Mesothelial cell of epicardium (in vitro differentiated cells): Measurements from ENCODE around the gene PIM1. TPM values are rescaled to one million over a fixed set of nuclear protein-coding genes. Genes with fewer than 3 reads are reported as not detected.
"Not testable (repeated sequence)": the region's sequence is repeated elsewhere in the genome, so short reads cannot be mapped to it uniquely, and the experiment has no call there.

Experiments used
- DNase-seq, 2 experiments: peaks; one replicate each; pipeline ENCODE4 v3.0.0; 2021; ENCODE audit warnings: low spot score in 2 of 2; ENCODE audit not compliant: unreplicated experiment in 2 of 2
- H3K27ac Mint-ChIP-seq: 2 replicates; pipeline ENCODE4 v1.8.0; 2021; ENCODE audit warnings: mixed read lengths
- H3K27me3 Mint-ChIP-seq: 2 replicates; pipeline ENCODE4 v1.8.0; 2021; ENCODE audit warnings: low read depth, mixed read lengths
- H3K36me3 Mint-ChIP-seq: 2 replicates; pipeline ENCODE4 v1.8.0; 2021; ENCODE audit warnings: mixed read lengths
- H3K4me1 Mint-ChIP-seq: 2 replicates; pipeline ENCODE4 v1.8.0; 2021; ENCODE audit warnings: mixed read lengths
- H3K4me3 Mint-ChIP-seq: 2 replicates; pipeline ENCODE4 v1.8.0; 2021; ENCODE audit warnings: mild to moderate bottlenecking, moderate library complexity, mixed read lengths
- H3K9me3 Mint-ChIP-seq: 2 replicates; pipeline ENCODE4 v1.8.0; 2021; ENCODE audit warnings: mixed read lengths
- total RNA-seq: library from RNA; stranded (reverse); gene quantifications from 3 replicates; pipeline ENCODE4 v1.2.1, GENCODE V29; 2021
- TF ChIP-seq, protein P1 (sequence below): fragments of 200-600 bp; sonication (generic); IDR thresholded peaks from one replicate; pipeline ENCODE4 v1.5.0; 2021; ENCODE audit warnings: antibody characterized with exemption; ENCODE audit not compliant: unreplicated experiment

PIM1 gene
- total RNA-seq, 1 donor from 2014 or later = 26.2 TPM

DNA sequence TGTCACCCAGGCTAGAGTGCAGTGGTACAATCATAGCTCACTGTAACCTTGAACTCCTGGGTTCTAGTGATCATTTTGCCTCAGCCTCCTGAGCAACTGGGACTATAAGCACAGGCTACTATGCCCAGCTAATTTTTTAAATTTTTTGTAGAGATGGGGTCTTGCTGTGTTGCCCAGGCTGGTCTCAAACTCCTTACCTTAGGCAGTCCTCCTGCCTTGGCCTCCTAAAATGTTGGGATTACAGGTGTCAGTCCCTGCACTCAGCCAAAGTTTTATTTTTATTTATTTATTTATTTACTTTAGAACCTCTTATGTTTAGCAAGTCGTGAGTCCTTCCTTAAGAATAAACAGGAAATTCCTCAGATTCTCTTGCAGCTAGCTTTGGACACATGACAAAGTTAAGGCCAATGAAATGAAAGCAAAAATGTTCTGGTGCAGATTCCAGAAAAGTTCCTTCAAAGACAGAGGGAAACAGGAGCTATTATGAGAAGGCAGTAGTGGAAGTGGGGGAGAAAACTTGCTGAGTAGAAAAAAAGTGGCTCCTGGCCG, 19.1 kb downstream of the PIM1 start:
- Mint-ChIP-seq H3K9me3 (peaks cover 9% of the 10 kb centered on the region), H3K36me3 (no peaks in the 10 kb centered on the region), H3K4me1 (peaks cover 12% of the 10 kb centered on the region), H3K27me3 (peaks cover 5% of the 10 kb centered on the region), H3K27ac (no peak overlapping the region), H3K4me3 (no peak overlapping the region)
- TF ChIP-seq, protein P1, sequence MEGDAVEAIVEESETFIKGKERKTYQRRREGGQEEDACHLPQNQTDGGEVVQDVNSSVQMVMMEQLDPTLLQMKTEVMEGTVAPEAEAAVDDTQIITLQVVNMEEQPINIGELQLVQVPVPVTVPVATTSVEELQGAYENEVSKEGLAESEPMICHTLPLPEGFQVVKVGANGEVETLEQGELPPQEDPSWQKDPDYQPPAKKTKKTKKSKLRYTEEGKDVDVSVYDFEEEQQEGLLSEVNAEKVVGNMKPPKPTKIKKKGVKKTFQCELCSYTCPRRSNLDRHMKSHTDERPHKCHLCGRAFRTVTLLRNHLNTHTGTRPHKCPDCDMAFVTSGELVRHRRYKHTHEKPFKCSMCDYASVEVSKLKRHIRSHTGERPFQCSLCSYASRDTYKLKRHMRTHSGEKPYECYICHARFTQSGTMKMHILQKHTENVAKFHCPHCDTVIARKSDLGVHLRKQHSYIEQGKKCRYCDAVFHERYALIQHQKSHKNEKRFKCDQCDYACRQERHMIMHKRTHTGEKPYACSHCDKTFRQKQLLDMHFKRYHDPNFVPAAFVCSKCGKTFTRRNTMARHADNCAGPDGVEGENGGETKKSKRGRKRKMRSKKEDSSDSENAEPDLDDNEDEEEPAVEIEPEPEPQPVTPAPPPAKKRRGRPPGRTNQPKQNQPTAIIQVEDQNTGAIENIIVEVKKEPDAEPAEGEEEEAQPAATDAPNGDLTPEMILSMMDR = no peak
- DNase-seq = no peak

DNA sequence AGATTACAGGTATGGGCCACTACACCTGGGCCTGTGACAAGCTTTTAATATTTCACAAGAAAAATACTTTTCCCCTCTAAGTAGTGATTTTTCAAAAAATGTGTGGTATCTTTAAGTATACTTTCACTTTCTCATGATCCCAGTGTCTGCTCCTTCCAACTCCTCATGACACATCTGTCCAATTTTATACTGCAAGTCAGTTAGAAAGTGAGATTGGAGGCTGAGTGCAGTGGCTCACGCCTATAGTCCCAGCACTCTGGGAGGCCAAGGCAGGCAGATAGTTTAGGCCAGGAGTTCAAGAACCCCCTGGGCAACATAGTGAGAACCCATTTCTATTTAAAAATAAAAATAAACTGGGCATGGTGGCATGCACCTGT, 20.2 kb downstream of the PIM1 start:
- no peaks in the 10 kb centered on the region for H3K36me3 Mint-ChIP-seq
- peaks cover 9% of the 10 kb centered on the region for H3K27me3 Mint-ChIP-seq
- TF ChIP-seq, protein P1 = no peak
- no peak for DNase-seq
- H3K4me1 Mint-ChIP-seq = peaks cover 12% of the 10 kb centered on the region
- H3K27ac Mint-ChIP-seq = no peak overlapping the region
- peaks cover 9% of the 10 kb centered on the region for H3K9me3 Mint-ChIP-seq
- H3K4me3 Mint-ChIP-seq = no peak overlapping the region

DNA sequence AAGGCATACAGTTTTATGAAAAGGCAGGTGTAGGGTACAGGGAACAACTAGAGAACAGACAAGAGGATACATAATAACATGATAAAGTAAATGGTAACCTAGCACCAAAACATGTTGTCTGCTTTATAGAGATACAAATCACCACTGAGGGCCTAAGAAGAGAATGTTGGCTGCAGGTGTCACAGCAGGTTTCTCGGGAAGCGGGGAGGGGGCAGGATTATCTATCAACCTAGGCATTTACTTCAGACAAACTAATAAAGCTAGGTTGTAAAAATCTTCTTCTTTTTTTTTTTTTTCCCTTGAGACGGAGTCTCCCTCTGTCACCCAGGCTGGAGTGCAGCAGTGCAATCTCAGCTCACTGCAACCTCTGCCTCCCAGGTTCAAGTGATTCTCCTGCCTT, 22.7 kb downstream of the PIM1 start:
- no peak for DNase-seq
- TF ChIP-seq, protein P1 = no peak
- Mint-ChIP-seq H3K4me3 (no peak overlapping the region), H3K27ac (peak overlapping the region; percentile 54), H3K9me3 (peaks cover 10% of the 10 kb centered on the region), H3K4me1 (peaks cover 12% of the 10 kb centered on the region), H3K36me3 (peaks cover 2% of the 10 kb centered on the region), H3K27me3 (peaks cover 7% of the 10 kb centered on the region)

DNA sequence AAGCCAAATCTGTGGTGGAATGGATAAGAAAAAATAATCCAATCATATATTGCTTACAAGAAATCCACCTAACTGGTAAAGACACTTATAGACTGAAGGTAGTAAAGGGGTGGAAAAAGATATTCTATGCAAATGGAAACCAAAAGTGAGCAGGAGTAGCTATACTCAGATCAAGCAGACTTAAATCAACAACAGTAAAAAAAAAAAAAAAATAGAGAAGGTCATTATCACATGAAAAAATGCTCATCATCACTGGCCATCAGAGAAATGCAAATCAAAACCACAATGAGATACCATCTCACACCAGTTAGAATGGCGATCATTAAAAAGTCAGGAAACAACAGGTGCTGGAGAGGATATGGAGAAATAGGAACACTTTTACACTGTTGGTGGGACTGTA, 24.9 kb downstream of the PIM1 start:
- H3K4me3 Mint-ChIP-seq, H3K27ac Mint-ChIP-seq: not testable (repeated sequence)
- peaks cover 14% of the 10 kb centered on the region for H3K27me3 Mint-ChIP-seq

DNA sequence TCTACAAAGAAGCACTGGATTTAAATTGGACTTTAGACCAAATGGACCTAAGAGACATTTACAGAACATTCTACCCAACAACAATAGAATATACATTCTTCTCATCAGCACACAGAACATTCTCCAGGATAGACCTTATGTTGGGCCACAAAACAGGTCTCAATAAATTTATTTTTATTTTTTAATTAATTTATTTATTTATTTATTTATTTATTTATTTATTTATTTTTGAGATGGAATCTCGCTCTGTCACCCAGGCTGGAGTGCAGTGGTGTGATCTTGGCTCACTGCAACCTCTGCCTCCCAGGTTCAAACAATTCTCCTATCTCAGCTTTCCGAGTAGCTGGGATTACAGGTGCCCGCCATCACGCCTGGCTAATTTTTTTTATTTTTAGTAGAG, 26.5 kb downstream of the PIM1 start:
- Mint-ChIP-seq H3K4me1 (peaks cover 12% of the 10 kb centered on the region), H3K27me3 (peaks cover 26% of the 10 kb centered on the region)
- DNase-seq, H3K9me3 Mint-ChIP-seq, H3K36me3 Mint-ChIP-seq, H3K27ac Mint-ChIP-seq, H3K4me3 Mint-ChIP-seq: not testable (repeated sequence)

More for the DNA sequence above, 24.9 kb downstream of the PIM1 start:
- H3K9me3 Mint-ChIP-seq, H3K36me3 Mint-ChIP-seq, DNase-seq: not testable (repeated sequence)
- H3K4me1 Mint-ChIP-seq = peaks cover 12% of the 10 kb centered on the region

DNA sequence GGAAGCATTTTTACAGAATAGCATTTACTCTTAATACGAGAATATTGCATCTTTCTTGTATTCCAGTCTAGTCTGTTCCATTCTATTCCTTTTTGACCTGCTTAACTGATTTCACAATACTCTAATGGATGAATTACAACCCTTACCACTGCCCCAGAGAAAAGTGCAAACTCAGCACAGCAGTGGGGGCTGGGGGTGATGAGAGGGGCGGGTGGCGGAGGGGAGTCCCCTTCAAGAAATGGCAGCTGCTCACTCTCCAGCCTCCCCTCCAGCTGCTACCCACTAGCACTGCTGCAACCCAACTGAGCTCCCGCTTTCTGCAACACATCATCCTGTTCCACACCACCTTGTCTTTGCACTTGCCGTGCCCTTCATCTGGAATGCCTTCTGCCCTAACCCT, 30.1 kb downstream of the PIM1 start:
- Mint-ChIP-seq H3K36me3 (peaks cover 2% of the 10 kb centered on the region), H3K4me1 (peaks cover 12% of the 10 kb centered on the region)

More for the DNA sequence above, 30.1 kb downstream of the PIM1 start:
- Mint-ChIP-seq H3K27ac (no peak overlapping the region), H3K27me3 (peaks cover 23% of the 10 kb centered on the region), H3K4me3 (no peak overlapping the region), H3K9me3 (peaks cover 10% of the 10 kb centered on the region)
- TF ChIP-seq, protein P1 = no peak
- no peak for DNase-seq
